Measurements from ENCODE around the gene ZNF341.
A peak's percentile ranks its signal among the peaks of the same experiment; 100 is the strongest.

Gene ZNF341

GRCh38 chr20:33703498-33704137, 28.2 kb upstream of the ZNF341 start:
- no peak for DNase-seq

- DNase-seq: no peak
These were observed 27.4 kb upstream of the ZNF341 start for GRCh38 chr20:33704197-33704924.

GRCh38 chr20:33707668-33708067, 24.1 kb upstream of the ZNF341 start:
- no peak for DNase-seq

- no peak for DNase-seq
These were observed 22.4 kb upstream of the ZNF341 start for GRCh38 chr20:33709398-33709797.

DNA sequence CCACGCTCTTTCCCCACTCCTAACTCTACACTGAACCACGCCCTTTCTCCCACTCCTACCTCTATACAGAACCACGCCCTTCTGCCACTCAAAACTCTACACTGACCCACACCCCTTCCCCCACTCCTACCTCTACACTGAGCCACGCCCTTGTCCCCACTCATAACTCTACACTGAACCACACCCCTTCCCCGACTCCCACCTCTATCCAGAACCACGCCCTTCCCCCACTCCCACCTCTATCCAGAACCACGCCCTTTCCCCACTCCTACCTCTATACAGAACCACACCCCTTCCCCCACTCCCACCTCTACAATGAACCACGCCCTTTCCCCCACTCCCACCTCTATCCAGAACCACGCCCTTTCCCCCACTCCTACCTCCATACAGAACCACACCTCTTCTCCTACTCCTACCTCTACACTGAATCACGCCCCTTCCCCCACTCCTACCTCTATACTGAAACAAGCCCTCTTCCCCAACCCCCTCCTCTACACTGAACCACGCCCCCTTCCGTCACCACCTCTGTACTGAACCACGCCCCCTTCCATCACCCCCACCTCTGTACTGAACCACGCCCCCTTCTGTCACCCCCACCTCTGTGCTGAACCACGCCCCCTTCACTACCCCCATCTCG, 21.8 kb upstream of the ZNF341 start:
- no peak for DNase-seq

DNA sequence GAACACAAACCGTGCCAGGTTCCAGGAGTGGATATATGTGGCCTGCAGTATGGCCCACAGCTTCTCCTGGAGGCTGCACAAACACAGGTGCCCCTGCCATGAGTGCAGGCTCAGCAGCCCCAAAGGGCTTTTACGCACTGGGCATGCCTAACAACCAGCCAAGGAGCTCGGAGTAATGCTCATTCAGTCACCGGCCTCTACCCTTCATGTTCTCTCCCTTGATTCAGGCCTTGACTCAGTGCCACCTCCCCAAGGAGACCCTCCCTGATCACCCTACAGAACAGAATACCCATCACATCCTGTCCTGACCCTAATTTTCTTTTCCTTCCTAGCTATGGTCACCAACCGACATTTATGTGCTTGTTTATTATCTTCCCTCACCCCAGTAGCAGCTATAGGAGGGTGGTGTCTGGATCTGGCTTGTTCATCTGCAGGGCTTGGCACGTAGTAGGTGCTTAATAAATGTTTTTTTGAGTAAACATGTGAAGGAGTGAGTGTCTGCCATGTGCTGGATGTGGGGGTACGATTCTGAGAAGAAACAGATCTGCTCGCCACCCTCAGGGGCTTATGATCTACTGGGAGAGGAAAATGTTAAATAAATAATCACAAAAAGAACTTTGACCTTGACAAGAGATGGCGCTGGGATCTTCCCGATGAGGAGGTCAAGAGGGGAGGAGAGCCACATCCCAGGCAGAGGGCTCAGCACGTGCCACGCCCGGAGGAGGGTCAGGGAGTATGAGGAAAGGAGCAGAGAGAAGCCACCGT, 20.9 kb upstream of the ZNF341 start:
- DNase-seq: no peak

- no peak for DNase-seq
These were observed 20.4 kb upstream of the ZNF341 start for GRCh38 chr20:33711446-33711738.

- no peak for DNase-seq
These were observed 17.9 kb upstream of the ZNF341 start for GRCh38 chr20:33713865-33714367.

DNA sequence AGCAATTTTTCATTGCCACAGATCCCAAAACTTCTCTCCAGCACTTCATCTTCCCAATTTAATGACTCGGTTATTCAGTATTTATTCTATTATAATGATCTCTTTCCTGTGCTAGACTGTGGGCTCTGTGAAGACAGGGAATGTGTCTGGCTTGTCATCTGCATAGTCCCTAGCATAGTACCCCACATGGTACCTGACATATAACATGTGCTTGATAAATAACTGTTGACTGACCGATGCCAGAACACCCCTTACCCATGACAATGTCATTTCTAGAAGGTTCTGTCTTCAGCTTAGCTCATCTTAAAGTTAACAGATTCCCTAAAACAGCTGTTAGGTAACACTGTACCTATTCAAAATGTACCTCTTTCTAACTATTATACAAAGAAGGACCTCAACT, 15.3 kb upstream of the ZNF341 start:
- no peak for DNase-seq

- DNase-seq: no peak
These were observed 12.4 kb upstream of the ZNF341 start for GRCh38 chr20:33719277-33719988.

DNA sequence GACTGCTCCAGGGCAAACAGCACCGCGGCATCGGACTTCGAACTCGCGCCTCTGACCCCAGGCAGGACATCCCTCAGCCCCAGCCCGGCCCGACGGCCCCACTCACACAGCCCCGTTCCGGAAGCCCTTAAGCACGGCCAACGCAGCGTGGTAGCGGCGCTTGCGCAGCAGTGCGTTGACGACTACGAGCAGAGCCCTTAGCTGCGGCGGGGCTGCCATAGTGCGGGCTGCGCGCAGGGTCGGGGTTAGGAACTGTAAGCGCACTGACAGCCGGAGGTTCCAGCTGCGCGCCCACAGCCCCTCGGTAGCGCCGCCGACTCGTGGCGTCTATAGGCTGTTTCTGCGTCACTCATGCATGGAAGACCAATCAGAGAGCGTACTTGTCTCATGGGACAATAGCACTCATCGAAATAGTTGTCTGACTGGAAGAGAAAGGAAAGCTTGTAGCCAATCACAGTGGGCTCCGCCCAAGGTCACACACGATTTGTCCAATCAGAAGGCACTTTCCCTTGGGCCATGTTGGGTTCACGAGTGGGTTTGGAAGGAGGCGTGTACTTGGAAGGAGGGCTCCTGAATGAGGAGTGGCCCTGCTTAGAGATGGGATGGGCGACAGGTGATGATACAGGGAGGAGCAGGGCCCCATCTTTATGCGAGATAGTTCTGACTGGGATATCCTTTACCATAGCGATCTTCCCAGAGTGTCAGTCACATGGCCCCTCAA, 11.6 kb upstream of the ZNF341 start, which contains the start of gene PXMP4:
Gene PXMP4, minus strand, starts transcription at position 322 of the 721 bp plus-strand sequence. Its CDS starts 103 bp downstream, at position 219.
- peak; percentile 100 for DNase-seq

DNA sequence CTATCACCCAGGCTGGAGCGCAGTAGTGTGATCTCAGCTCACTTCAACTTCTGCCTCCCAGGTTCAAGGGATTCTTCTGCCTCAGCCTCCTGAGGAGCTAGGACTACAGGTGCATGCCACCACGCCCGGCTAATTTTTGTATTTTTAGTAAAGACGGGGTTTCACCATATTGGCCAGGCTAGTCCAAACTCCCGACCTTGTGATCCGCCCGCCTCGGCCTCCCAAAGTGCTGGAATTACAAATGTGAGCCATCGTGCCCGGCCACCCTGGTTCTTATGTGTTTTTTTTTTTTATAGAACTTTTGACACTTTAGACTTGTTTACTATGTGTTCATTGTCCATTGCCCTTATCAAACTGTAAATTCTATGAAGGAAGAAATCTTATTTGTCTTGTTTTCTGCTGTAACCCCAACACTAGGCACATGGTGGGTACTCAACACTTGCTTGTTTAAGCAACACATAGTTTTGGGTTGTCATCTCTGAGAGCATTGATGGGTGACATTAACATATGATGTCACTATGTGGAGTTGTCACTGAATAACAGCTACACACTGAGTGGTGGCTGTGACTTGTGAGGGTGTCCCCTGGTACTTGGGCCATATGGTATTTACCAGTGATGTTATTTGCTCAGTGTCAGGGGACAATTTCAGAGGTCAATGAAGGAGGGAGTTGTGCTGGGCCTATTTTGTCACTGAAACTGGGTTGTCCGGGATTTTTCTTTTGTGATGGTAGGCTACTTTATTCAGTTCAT, 10.2 kb upstream of the ZNF341 start:
- DNase-seq: no peak

DNA sequence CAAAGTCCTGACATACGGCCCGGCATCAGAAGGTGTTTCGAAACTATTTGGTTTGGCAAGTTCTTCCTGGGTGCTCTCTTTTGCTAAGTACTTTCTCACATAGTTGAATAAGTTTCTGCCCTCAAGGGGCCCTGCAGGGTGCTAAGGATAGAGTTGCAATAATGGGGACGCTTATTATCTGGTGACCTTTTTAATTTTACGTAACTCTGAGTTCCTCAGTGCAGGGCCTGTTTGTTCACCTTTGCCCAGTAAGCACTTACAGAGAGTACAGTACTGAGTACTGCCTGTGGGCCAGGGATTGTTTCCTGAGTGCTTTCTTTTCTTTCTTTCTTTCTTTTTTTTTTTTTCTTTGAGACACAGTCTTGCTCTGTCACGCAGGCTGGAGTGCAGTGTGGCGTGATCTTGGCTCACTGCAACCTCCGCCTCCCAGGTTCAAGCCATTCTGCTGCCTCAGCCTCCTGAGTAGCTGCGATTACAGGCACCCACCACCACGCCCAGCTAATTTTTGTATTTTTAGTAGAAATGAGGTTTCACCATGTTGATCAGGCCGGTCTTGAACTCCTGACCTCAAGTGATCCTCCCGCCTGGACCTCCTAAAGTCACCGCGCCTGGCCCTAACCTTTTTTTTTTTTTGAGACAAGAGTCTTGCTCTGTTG, 7.2 kb upstream of the ZNF341 start:
- no peak for DNase-seq

DNA sequence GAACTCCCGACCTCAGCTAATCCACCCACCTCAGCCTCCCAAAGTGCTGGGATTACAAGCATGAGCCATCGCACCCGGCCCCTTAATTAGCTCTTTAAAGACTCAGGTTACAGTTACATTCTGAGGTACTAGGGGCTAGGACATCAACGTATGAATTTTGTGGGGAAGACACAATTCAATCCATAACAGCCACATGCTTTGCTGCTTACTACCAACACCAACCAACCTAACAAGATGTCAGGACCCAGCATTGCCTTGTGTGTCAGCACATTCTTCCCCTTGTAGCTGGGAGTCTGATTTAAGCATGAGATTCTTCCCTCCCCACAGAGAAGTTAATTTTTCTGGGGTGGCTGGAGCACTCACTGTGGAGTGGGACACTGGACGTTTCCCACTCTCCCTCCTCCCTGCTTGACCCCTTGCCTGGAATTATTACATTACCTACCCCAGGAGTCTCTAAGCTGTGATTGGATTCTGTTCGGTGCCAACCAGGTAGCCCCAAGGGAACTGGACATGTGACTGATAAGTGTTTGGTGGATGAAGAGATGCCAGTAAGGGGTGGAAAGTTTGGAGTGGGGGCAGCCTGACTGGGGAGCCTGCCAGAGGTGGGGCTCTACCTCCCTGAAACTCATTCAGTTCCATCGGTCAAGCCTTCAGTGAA, 6.1 kb upstream of the ZNF341 start:
- no peak for DNase-seq

DNA sequence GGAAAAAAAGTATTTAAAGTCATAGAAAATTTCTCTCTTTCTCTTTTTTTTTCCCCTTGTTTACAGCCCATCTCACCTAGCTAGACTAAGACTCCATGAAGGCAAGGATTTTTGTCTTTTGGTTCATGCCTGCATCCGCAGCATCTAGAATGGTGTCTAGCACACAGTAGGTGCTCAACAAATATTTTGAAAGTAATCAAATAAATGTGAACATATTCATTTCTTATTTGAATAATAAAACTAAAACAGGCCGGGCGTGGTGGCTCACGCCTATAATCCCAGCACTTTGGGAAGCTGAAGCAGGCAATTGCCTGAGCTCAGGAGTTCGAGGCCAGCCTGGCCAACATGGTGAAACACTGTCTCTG, 4.7 kb upstream of the ZNF341 start:
- DNase-seq: no peak

DNA sequence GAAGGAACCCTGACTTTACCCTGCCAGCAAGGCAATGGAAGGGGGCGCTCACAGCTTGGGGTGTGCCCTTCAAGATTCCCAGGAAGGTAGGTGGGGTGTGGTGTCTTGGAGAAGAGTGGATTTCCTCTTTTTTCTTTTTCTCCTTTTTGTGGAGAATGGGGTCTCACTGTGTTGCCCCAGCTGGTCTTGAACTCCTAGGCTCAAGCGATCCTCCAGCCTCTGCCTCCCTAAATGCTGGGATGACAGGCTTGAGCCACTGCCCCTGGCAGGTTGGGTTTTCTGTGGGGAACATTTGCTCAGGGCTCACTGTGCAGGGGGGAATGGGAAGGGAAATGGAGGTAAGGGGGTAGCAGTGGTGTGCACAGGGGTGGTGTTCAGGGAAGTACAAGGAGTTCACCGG, 4.0 kb upstream of the ZNF341 start:
- no peak for DNase-seq

DNA sequence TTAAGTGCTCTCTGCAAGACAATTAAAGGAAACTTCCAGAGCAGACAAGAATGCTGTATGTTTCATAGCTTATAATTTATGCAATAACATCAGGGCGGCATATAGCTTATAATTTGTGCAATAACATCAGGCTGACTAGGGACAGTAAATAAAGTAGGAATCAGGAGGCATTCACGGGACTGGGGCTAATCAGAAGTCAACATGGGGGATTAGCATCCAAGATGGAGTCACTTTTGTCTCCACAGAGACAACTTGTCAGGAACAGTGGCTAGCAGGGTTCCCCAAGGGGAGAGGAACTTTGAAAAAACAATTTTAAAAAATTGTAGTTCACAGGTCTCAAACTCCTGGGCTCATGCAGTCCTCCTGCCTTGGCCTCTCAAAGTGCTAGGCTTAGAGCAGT, 3.3 kb upstream of the ZNF341 start:
- no peak for DNase-seq

DNA sequence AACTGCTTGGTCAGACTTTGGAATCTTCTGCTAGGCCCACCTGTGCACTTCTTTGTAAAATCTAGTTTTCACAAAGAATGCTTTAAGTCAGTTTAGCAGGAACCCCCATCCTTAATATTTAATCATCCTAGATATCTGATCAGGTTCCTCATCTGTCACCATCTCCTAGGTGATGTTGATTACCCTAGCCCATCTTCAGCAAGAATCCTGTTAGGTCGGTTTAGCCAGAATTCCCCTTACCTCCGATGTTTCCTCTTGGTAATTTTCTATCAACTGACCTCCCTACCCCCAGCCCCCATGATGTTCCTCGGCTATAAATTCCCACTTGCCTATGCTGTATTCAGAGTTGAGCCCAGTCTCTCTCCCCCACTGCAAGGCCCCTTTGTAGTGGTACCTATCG, 2.7 kb upstream of the ZNF341 start:
- DNase-seq: no peak

DNA sequence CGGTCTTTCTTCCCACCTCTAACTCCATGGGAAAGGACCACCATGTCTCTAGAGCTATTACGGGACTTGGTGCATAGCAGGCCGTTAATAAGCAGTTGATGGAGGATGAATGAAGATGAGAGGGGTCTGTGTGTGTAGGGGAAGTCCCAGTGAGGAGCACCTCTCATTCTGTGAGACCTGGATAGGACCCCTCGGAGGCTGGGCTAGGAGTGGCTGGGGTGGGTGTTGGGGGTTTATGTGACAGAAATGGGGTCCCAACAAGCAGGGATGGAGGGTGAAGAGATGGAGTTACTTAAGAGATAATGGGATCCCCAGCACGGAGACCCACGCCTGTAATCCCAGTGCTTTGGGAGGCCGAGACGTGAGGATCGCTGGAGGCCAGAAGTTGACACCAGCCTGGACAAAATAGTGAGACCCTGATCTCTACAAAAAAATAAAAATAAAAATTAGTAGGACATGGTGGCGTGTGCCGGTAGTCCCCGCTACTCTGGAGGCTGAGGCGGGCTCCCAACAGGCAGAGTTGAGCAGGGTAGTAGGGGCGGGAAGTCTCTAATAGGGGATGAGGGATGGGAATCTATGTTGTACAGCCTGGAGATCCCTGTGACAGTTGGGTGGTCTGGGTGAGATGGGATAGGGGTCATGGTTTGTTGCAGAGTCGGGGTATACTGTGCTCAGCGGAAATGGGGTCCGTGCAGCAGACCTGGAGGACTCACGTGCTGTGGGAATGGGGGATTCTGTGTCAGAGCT, 677 bp upstream of the ZNF341 start:
- no peak for DNase-seq
